HG03159 (cell line): ENCODE measurements around the gene DNM1.

ENCODE experiments used
- ATAC-seq: cut with Tn5 transposase; IDR thresholded peaks from one replicate; pipeline ENCODE4 v1.9.1; 2021; ENCODE audit warnings: mild to moderate bottlenecking, moderate library complexity; ENCODE audit not compliant: unreplicated experiment

DNM1 gene

DNA sequence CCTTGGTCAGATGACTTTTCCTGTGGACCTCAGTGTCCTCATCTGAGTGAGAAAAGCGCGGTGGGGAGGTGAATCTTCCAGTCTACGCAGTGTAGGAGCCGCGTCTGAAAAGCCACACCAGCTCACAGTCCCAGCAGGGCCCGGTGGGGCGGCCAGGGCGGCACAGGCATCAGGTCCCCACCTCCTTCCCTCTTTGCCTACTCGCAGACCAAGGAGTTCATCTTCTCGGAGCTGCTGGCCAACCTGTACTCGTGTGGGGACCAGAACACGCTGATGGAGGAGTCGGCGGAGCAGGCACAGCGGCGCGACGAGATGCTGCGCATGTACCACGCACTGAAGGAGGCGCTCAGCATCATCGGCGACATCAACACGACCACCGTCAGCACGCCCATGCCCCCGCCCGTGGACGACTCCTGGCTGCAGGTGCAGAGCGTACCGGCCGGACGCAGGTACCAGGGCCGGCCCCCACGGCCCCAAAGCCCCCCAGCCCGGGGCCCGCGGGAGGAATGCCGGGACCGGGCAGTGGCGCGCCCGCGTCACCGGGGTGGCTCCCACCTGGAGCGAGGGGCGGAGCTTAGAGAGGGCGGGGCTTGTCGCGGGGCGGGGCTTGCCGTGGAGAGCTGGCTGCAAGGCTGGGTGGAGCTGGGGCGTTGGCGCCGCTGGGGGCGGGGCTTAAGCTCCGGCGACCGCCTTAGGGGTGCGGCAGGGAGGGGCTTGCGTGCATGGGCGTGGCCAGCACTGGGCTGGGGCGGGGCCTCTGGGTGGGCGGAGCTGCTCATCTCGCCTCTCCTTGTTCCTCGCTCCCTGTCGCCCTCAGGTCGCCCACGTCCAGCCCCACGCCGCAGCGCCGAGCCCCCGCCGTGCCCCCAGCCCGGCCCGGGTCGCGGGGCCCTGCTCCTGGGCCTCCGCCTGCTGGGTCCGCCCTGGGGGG, 47.0 kb downstream of the DNM1 start:
- peak; percentile 84 for ATAC-seq

- no peak for ATAC-seq
Measured at GRCh38 chr9:128250839-128251731, 47.9 kb downstream of the DNM1 start.

GRCh38 chr9:128251732-128252100, 48.5 kb downstream of the DNM1 start:
- no peak for ATAC-seq

DNA sequence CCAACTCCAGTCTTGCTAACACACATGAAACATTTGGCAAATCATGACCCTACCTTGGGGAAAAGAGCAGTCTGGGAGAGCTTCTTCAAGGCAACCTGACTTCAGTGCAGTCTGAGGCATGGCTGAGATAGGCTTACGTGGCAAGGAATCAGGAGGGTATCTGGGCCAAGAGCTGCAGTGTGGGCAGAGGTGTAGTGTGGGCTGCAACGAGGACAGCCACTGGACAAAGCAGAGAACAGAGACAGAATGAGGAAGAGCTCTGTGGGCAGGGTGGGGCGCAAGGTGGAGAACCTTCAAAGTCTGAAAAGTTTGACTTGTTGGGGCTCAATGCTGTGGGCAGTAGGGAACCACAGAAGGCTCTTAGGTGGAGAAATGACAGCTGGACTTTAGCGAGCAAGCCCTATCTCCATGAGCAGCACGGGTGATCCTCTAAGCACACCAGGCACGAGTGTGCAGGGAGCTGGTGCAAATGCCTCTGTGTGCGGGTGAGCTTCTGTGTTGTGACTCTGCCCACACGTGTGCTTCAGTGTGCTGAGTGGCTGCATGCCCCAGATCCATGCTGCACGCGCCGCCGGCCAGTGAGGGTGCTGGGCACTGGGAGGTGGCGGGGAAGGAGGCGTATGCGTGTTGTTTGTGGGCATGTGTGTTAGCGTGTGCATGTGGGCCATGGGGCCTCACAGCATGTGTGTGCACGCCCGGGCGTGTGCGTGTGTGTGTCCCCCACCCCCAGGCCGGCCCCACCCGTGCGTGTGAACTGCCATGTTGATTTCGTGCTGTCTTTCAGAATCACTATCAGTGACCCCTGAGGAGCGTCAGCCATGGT, 49.3 kb downstream of the DNM1 start:
- ATAC-seq, result no peak

DNA sequence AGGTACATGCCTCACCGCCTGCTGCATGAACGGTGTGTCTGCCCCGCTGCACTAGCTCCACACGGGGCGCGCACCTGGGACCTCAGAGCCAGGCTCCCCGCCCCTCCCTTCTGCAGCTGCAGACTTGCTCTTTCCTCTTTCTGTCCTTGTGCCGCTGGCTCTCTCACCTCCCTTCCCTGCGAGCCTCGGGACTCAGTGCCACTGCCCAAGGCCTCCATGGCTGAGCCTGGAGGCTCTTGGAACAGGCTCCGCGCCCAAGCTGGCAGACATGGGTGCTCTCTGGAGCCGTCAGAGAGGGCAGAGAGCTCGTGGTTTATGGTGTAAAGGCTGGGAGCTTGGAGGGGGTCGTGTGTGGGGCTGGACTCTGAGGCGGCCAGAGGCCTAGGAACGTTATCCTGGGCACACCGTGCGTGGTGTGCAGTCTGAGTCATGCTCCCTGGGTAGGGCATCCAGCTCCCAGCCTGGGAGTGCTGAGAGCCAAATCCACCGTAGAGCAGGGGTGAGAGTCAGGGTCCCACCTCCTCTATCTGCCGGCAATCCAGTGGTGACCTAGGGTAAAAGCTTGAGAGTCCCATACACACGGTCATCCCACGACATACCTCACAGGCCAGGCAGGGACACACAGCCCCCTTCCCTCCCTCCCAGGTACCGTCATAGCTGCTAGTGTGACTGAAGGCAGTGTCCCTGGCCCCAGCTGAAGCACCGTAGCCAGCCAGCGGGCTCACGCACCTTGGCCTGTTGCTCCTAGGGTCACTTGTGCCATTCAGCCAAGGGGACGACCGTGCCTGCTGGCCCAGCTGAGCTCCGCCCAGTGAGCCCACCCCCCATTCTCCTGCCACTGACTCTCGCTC, 50.2 kb downstream of the DNM1 start:
- no peak for ATAC-seq

DNA sequence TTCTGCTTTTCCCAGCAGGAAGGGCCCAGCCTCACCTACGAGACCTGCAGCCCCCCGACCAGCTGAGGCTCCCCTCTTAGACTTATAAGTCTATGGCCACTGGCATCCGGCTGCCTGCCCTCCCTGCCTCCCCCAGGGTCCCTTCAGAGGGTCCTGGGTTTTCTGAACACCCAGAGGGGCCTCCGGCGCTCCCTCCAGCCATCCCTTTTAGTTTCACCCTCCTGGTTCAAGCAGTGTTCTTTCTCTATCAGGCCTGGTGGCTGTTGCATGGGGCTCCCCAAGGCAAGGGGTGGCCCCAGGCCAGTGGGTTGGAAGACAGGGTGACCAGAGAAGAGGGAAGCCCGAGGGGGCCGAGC, 50.8 kb downstream of the DNM1 start:
- ATAC-seq, result no peak

GRCh38 chr9:128254362-128254761, 51.2 kb downstream of the DNM1 start:
- ATAC-seq, result no peak

- no peak for ATAC-seq
Measured at GRCh38 chr9:128254855-128255759, 51.9 kb downstream of the DNM1 start.

- ATAC-seq, result no peak
Measured at GRCh38 chr9:128257086-128257825, 54.1 kb downstream of the DNM1 start.

- ATAC-seq, result no peak
Measured at GRCh38 chr9:128257907-128258306, 54.7 kb downstream of the DNM1 start.

- ATAC-seq, result no peak
Measured at GRCh38 chr9:128258326-128258725, 55.1 kb downstream of the DNM1 start.

GRCh38 chr9:128259156-128259555, 56.0 kb downstream of the DNM1 start:
- no peak for ATAC-seq

DNA sequence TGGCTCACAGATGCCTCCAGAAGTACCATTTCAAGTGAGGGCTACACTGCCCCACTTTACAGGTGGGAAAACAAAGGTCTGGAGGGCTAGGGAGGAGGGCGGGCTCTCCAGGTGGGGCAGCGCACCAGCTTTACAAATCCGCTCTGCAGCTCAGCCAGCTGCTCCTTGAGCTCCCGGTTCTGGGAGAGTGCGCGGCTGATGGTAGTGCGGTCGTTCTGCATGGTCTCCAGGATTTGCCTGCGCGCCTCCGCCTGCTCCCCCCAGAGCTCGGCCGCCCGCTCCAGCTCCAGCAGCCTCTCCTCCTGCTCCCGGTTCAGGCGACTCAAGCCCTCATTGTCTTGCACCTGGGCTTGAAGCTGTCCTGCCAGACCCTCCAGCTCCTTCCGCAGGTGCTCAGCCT, 57.2 kb downstream of the DNM1 start:
- ATAC-seq, result no peak

- ATAC-seq, result no peak
Measured at GRCh38 chr9:128262687-128263086, 59.5 kb downstream of the DNM1 start.

GRCh38 chr9:128265348-128265847, 62.2 kb downstream of the DNM1 start:
- ATAC-seq, result no peak

- ATAC-seq, result no peak
Measured at GRCh38 chr9:128266868-128267590, 63.9 kb downstream of the DNM1 start.

- no peak for ATAC-seq
Measured at GRCh38 chr9:128271112-128271511, 67.9 kb downstream of the DNM1 start.

- no peak for ATAC-seq
Measured at GRCh38 chr9:128271512-128271911, 68.3 kb downstream of the DNM1 start.
